Nephron progenitor cell (in vitro differentiated cells): ENCODE measurements around the gene RECQL.

ENCODE experiments used
- DNase-seq: peaks from one replicate; pipeline ENCODE4 v3.0.0; 2021
- H3K27ac Mint-ChIP-seq: 2 replicates; pipeline ENCODE4 v1.8.0; 2021; ENCODE audit warnings: mild to moderate bottlenecking, moderate library complexity, mixed read lengths
- H3K27me3 Mint-ChIP-seq: 2 replicates; pipeline ENCODE4 v1.8.0; 2021; ENCODE audit warnings: mild to moderate bottlenecking, low read depth, mixed read lengths; ENCODE audit not compliant: poor library complexity
- H3K36me3 Mint-ChIP-seq: 2 replicates; pipeline ENCODE4 v1.8.0; 2021; ENCODE audit warnings: low read depth, mixed read lengths
- H3K4me1 Mint-ChIP-seq: 2 replicates; pipeline ENCODE4 v1.8.0; 2021; ENCODE audit warnings: mixed read lengths
- H3K4me3 Mint-ChIP-seq: 2 replicates; pipeline ENCODE4 v1.8.0; 2021; ENCODE audit warnings: mild to moderate bottlenecking, moderate library complexity, mixed read lengths
- H3K9me3 Mint-ChIP-seq: 2 replicates; pipeline ENCODE4 v1.8.0; 2021; ENCODE audit warnings: mild to moderate bottlenecking, moderate library complexity, mixed read lengths
- TF ChIP-seq, protein P1 (sequence below): fragments of 200-600 bp; sonication (generic); IDR thresholded peaks from 2 replicates; pipeline ENCODE4 v1.5.0; 2021; ENCODE audit warnings: antibody characterized with exemption

Gene RECQL

GRCh38 chr12:21527451-21528180 is 26.2 kb upstream of the RECQL start:
- TF ChIP-seq, protein P1, sequence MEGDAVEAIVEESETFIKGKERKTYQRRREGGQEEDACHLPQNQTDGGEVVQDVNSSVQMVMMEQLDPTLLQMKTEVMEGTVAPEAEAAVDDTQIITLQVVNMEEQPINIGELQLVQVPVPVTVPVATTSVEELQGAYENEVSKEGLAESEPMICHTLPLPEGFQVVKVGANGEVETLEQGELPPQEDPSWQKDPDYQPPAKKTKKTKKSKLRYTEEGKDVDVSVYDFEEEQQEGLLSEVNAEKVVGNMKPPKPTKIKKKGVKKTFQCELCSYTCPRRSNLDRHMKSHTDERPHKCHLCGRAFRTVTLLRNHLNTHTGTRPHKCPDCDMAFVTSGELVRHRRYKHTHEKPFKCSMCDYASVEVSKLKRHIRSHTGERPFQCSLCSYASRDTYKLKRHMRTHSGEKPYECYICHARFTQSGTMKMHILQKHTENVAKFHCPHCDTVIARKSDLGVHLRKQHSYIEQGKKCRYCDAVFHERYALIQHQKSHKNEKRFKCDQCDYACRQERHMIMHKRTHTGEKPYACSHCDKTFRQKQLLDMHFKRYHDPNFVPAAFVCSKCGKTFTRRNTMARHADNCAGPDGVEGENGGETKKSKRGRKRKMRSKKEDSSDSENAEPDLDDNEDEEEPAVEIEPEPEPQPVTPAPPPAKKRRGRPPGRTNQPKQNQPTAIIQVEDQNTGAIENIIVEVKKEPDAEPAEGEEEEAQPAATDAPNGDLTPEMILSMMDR, result no peak
- H3K27me3 Mint-ChIP-seq, result peaks cover 22% of the 10 kb centered on the region
- H3K27ac Mint-ChIP-seq, result no peak overlapping the region
- H3K9me3 Mint-ChIP-seq, result peaks cover 10% of the 10 kb centered on the region
- H3K36me3 Mint-ChIP-seq, result no peaks in the 10 kb centered on the region
- H3K4me1 Mint-ChIP-seq, result peaks cover 16% of the 10 kb centered on the region
- DNase-seq, result peak; percentile 72
- H3K4me3 Mint-ChIP-seq, result peak overlapping the region; percentile 84

DNA sequence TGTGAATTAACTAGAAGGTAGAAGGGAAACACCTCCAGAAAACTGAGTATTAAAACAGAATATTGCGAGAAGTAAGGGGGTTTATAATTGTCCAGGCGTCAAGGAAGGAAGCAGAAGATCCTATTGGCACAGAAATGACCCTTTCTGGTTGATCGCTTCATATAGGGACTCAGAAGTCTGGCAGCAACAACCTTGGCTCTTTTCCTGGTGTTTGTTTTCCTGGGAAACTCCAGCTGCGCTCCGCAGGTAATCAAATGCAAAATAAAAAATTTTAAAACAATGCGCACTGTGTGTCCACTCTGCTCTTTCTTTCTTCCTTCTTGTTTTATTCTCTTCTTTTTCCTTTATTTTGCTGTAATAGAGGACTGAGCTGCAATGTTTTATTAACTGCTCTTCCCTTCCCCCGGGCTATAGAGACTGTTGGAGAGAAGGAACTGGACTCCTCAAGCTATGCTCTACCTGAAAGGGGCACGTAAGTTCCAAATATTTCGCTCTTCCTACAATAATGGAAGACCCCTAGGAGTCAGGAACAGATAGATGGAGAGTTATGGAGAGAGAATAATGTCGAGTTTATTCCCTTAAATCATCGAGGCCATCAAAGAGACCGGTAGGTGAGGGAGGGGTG is 25.4 kb upstream of the RECQL start:
- peak overlapping the region; percentile 2 for H3K27ac Mint-ChIP-seq
- H3K4me3 Mint-ChIP-seq, result peak overlapping the region; percentile 84
- peaks cover 16% of the 10 kb centered on the region for H3K4me1 Mint-ChIP-seq
- DNase-seq, result no peak
- no peaks in the 10 kb centered on the region for H3K36me3 Mint-ChIP-seq
- H3K27me3 Mint-ChIP-seq, result peaks cover 22% of the 10 kb centered on the region
- H3K9me3 Mint-ChIP-seq, result peaks cover 10% of the 10 kb centered on the region
- TF ChIP-seq, protein P1, result no peak

DNA sequence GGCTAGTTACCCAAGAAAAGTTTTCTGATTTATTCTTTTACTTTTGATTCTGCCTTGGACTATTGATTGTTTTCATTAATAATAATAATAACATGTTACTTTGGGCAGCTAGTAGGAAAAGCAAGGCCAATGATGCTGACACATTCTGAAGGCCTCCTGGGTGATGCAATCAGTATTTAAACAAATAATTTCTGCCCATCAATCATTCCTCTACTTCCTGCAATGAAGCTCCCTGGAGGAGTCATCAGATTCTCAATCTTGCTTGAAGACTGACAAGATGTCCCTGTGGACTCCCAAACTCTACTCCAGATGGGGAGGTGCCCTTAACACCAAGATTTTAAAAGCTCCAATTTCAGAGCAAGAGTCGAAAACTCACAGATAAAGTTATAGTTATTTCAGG is 24.6 kb upstream of the RECQL start, which contains the start of gene SPX:
TSS of gene SPX (plus strand) at position 244 of the 400 bp plus-strand sequence. CDS start 177 bp downstream, outside the sequence.
- TF ChIP-seq, protein P1, result no peak
- Mint-ChIP-seq H3K27ac (peak within 1 kb of the TSS; percentile 2), H3K36me3 (no peaks in the 10 kb centered on the region), H3K4me3 (peak within 1 kb of the TSS; percentile 84), H3K27me3 (peaks cover 22% of the 10 kb centered on the region), H3K9me3 (peaks cover 10% of the 10 kb centered on the region), H3K4me1 (peaks cover 16% of the 10 kb centered on the region)
- DNase-seq, result no peak

DNA sequence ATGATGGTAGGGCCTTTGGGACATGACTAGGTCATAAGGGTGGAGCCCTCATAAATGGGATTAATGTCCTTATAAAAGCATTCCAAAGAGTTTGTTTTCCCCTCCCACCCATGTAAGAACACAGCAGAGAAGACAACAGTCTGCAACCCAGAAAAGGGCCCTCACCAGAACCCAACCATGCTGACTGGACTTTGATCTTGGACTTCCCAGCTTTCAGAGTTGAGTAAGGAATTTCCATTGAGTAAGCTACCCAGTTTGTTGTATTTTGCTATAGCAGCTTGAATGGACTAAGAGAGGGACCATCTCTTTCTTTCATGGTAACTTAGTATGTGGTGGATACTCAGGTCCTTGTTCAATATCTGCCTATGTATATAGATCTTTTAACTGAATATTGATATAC is 21.7 kb upstream of the RECQL start:
- DNase-seq, result no peak
- Mint-ChIP-seq H3K4me3 (no peak overlapping the region), H3K4me1 (peaks cover 12% of the 10 kb centered on the region), H3K36me3 (no peaks in the 10 kb centered on the region), H3K27me3 (peaks cover 7% of the 10 kb centered on the region), H3K27ac (no peak overlapping the region), H3K9me3 (peaks cover 10% of the 10 kb centered on the region)
- TF ChIP-seq, protein P1, result no peak

DNA sequence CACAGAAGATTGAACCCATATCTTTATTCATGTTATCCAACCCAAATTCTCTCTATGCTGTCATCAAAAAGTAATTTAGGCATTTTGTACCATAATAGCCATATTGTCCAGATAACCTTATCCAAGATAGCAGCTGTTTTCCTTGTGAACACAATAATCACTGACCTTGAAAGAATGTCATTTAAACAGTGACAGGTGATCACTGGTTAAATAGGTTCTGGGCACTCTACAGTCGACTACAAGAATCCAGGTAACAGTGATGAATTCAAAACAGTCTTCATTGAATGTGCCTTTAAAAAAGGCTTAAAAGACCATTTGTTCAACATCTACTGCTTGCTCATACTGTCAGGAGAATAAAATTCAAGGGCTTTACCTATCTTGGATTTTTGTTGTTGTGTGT is 20.1 kb upstream of the RECQL start:
- H3K27me3 Mint-ChIP-seq, result no peaks in the 10 kb centered on the region
- peaks cover 5% of the 10 kb centered on the region for H3K4me1 Mint-ChIP-seq
- TF ChIP-seq, protein P1, result no peak
- no peak overlapping the region for H3K4me3 Mint-ChIP-seq
- no peaks in the 10 kb centered on the region for H3K36me3 Mint-ChIP-seq
- H3K9me3 Mint-ChIP-seq, result peaks cover 10% of the 10 kb centered on the region
- DNase-seq, result no peak
- no peak overlapping the region for H3K27ac Mint-ChIP-seq
